OCI-LY1 (cell line): ENCODE data around the gene GPRIN3.

Experiments used
- EZH2 ChIP-seq: fragments of 200-600 bp; sonication (generic), shearing (Covaris generic); IDR thresholded peaks from 2 replicates; pipeline ENCODE4 v1.8.0; 2017; ENCODE audit warnings: borderline replicate concordance, mixed run types, mild to moderate bottlenecking, antibody characterized with exemption, low read length, moderate library complexity, mixed read lengths
- TF ChIP-seq, protein P1 (sequence below): fragments of 200-600 bp; sonication (generic), shearing (Covaris generic); IDR thresholded peaks from 2 replicates; pipeline ENCODE4 v1.5.1; 2017; ENCODE audit warnings: mild to moderate bottlenecking, antibody characterized with exemption, low read length, moderate library complexity, mixed read lengths

DNA sequence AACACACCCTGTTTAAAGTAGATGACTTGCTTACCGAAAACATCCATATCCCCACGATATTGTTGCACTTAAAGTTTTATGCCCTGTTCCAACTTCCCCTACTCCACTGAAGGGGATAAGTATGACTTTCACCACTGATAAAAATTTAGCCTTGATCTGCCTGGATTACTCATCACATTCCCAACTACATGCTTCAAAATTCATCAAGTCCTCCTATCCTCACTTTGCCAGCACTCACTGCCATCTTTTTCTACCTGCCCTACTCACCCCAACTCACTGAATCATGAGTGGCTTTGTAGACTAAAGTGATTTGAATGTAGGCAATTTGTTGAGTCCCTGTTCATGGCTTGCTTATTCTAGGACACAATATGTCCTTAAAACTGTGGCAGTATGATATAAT, 12.2 kb upstream of the GPRIN3 start:
- TF ChIP-seq, protein P1, sequence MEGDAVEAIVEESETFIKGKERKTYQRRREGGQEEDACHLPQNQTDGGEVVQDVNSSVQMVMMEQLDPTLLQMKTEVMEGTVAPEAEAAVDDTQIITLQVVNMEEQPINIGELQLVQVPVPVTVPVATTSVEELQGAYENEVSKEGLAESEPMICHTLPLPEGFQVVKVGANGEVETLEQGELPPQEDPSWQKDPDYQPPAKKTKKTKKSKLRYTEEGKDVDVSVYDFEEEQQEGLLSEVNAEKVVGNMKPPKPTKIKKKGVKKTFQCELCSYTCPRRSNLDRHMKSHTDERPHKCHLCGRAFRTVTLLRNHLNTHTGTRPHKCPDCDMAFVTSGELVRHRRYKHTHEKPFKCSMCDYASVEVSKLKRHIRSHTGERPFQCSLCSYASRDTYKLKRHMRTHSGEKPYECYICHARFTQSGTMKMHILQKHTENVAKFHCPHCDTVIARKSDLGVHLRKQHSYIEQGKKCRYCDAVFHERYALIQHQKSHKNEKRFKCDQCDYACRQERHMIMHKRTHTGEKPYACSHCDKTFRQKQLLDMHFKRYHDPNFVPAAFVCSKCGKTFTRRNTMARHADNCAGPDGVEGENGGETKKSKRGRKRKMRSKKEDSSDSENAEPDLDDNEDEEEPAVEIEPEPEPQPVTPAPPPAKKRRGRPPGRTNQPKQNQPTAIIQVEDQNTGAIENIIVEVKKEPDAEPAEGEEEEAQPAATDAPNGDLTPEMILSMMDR, result no peak
- TF ChIP-seq EZH2, result no peak
